ENCODE data around the gene HTR3E. TPM values are rescaled to one million over a fixed set of nuclear protein-coding genes. Genes with fewer than 3 reads are reported as not detected.

HTR3E gene
- total and polyA plus RNA-seq, 3 donors from 2014 or later, result 0.31 to 0.63 TPM; not detected in 1

DNA sequence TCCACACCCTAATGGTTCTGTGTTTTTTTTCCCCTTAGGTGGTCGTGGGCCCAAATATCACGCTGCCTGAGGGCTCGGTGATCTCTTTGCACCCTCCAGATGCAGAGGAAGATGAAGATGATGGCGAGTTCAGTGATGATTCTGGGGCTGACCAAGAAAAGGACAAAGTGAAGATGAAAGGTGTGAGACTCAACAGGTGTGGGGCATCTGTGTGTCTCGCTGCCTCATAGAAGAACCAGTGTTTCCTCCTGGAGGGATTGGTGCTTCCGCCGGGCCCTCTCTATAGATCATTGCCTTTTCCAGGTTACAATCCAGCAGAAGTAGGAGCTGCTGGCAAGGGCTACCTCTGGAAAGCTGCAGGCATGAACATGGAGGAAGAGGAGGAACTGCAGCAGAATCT, 45.3 kb downstream of the HTR3E start:
- TF ChIP-seq CTCF (IDR thresholded peaks at IDR 0.05), result no peak
- 93 to 94% methylated on average over 7 of the region's 7 CpGs for WGBS, 2 donors
- intact Hi-C loops (cut with DNase I; ENCODE audit: low total_unique reads), result loop anchor here (10.0 kb wide), 1 partner anchor 93 kb away; no protein-coding TSS in a partner anchor
- Histone ChIP-seq H3K36me3 (ENCODE audit: low read depth, missing control alignments) (no peaks in the 10 kb centered on the region), H3K4me1 (peaks cover 2% of the 10 kb centered on the region), H3K27me3 (no peaks in the 10 kb centered on the region), H3K9me3 (no peaks in the 10 kb centered on the region), H3K4me3 (no peak overlapping the region), H3K27ac (no peak overlapping the region)
- no peak for DNase-seq

DNA sequence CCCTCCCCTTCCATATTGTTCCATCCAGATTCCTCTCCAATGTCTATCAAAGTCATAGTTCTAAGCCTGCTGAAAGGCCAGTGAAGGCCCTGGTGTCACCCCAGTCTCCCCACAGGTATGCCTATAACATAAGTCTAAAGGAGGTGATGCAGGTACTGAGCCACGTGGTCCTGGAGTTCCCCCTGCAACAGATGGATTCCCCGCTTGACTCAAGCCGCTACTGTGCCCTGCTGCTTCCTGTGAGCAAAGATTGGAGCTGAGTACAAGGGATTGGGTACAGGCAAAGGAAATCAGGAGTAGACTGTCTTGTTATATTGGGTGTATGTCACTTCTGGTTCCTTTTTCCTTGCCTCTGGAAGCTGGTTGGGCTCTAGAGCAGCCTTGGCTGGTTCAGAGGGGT, 46.5 kb downstream of the HTR3E start:
- WGBS, 2 donors, result 92 to 97% methylated on average over 3 of the region's 3 CpGs
- Histone ChIP-seq H3K27me3 (no peaks in the 10 kb centered on the region), H3K4me1 (no peaks in the 10 kb centered on the region), H3K9me3 (no peaks in the 10 kb centered on the region), H3K27ac (no peak overlapping the region), H3K4me3 (no peak overlapping the region), H3K36me3 (ENCODE audit: low read depth, missing control alignments) (no peaks in the 10 kb centered on the region)
- intact Hi-C loops (cut with DNase I; ENCODE audit: low total_unique reads), result loop anchor here (10.0 kb wide), 1 partner anchor 91 kb away; no protein-coding TSS in a partner anchor
- DNase-seq, result no peak
- no peak for TF ChIP-seq POLR2A (IDR thresholded peaks at IDR 0.05)

DNA sequence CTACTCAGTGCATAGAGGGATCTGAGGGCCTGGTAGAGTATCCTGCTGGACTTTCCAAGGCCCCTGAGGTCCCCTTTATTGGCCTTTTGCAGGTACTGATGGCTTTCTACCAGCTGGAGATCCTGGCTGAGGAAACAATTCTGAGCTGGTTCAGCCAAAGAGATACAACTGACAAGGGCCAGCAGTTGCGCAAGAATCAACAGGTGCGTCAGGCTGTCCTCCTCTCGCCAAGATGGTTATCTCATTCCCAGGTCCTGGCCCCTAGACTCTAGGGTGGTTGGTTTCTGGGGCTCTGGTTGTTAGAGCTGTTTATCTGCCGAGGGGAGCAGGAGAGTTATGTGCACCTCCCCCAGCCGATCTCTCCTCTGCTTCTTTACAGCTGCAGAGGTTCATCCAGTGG, 47.6 kb downstream of the HTR3E start:
- 66 to 83% methylated on average over 5 of the region's 5 CpGs for WGBS, 2 donors
- intact Hi-C loops (cut with DNase I; ENCODE audit: low total_unique reads), result loop anchor here (10.0 kb wide), 1 partner anchor 90 kb away; no protein-coding TSS in a partner anchor
- TF ChIP-seq CTCF (IDR thresholded peaks at IDR 0.05) (no peak), POLR2A (IDR thresholded peaks at IDR 0.05) (no peak)
- H3K9me3 ChIP-seq, result no peaks in the 10 kb centered on the region
- H3K36me3 ChIP-seq (ENCODE audit: low read depth, missing control alignments), result no peaks in the 10 kb centered on the region
- no peak overlapping the region for H3K4me3 ChIP-seq
- DNase-seq, result no peak
- H3K27ac ChIP-seq, result no peak overlapping the region
- no peaks in the 10 kb centered on the region for H3K27me3 ChIP-seq
- no peaks in the 10 kb centered on the region for H3K4me1 ChIP-seq

DNA sequence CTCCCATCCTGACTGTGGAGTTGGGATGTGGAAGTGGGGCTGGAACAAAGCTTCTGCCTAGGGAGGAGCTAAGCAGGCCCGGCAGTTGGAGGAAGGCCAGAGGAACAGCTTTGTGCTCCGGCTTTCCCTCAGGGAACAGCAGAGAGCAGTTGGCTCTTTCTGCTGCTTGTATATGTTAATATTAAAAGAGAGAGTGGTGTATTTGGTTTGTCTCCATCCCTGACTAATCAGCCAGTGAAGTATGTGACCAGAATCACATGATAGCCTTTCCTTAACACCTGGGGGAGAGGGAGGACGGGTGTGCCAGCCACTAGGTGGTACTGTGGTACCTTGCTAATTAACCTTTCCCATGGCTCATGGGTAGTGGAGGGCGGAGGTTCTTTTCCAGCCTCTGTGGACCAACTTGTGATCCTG, 48.3 kb downstream of the HTR3E start:
- WGBS, 2 donors, result 0 to 41% methylated on average over 1 to 4 of the region's 4 CpGs

DNA sequence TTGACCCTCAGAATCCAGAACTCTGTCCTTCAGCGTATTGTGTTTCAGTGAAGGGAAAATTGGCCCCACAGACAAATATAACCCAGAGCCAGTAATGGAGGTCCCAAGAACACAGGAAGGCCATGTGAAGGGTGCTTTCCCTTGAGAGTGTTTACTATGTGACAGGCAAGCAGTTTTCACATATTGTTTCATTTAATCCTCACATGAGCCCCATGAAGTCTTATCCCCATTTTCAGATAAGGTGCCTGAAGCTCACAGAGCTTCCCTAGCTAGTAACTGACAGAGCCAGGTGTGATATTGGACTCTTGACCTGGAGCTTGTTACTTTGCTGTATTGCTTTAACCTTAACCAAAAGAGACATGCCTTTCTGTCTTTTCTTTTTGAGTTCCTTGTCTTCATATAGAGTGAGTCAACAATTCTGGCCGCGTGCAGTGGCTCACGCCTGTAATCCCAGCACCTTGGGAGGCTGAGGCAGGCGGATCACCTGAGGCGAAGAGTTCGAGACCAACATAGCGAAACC, 48.9 kb downstream of the HTR3E start:
- Histone ChIP-seq H3K4me1 (no peaks in the 10 kb centered on the region), H3K27me3 (no peaks in the 10 kb centered on the region), H3K36me3 (ENCODE audit: low read depth, missing control alignments) (no peaks in the 10 kb centered on the region), H3K4me3 (no peak overlapping the region), H3K9me3 (no peaks in the 10 kb centered on the region), H3K27ac (no peak overlapping the region)
- 88 to 94% methylated on average over 8 of the region's 8 CpGs for WGBS, 2 donors
- intact Hi-C loops (cut with DNase I; ENCODE audit: low total_unique reads), result loop anchor here (10.0 kb wide), 1 partner anchor 89 kb away; no protein-coding TSS in a partner anchor
- no peak for TF ChIP-seq POLR2A (IDR thresholded peaks at IDR 0.05)
- TF ChIP-seq CTCF (IDR thresholded peaks at IDR 0.05), result no peak
- no peak for DNase-seq

More for the DNA sequence above, 48.3 kb downstream of the HTR3E start:
- TF ChIP-seq POLR2A (IDR thresholded peaks at IDR 0.05), result no peak
- no peak for TF ChIP-seq CTCF (IDR thresholded peaks at IDR 0.05)
- H3K27me3 ChIP-seq, result no peaks in the 10 kb centered on the region
- H3K9me3 ChIP-seq, result no peaks in the 10 kb centered on the region
- H3K4me3 ChIP-seq, result no peak overlapping the region
- peak; percentile 71 for DNase-seq
- intact Hi-C loops (cut with DNase I; ENCODE audit: low total_unique reads), result loop anchor here (10.0 kb wide), 1 partner anchor 90 kb away; no protein-coding TSS in a partner anchor
- H3K36me3 ChIP-seq (ENCODE audit: low read depth, missing control alignments), result no peaks in the 10 kb centered on the region
- H3K27ac ChIP-seq, result no peak overlapping the region
- H3K4me1 ChIP-seq, result no peaks in the 10 kb centered on the region
